HEK293 (cell line): ENCODE data around the gene GRIP1.
A peak's percentile ranks its signal among the peaks of the same experiment; 100 is the strongest.

Experiments used
- BCL11A ChIP-seq: fragments of 450-650 bp; formaldehyde crosslinking; IDR thresholded peaks from 2 replicates; pipeline ENCODE4 v1.5.1; 2016; ENCODE audit warnings: low read depth, missing biosample characterization, missing genetic modification characterization
- BCL6B ChIP-seq: fragments of 450-650 bp; formaldehyde crosslinking; IDR thresholded peaks from 2 replicates; pipeline ENCODE4 v1.5.1; 2017; ENCODE audit warnings: missing biosample characterization, missing genetic modification characterization
- ELK4 ChIP-seq: IDR thresholded peaks from 2 replicates; pipeline ENCODE4 v1.6.1; 2011; ENCODE audit warnings: mild to moderate bottlenecking, low read depth, low read length, borderline replicate concordance
- SCRT1 ChIP-seq: fragments of 450-650 bp; formaldehyde crosslinking; IDR thresholded peaks from 2 replicates; pipeline ENCODE4 v1.5.1; 2016; ENCODE audit warnings: missing biosample characterization, missing genetic modification characterization, borderline replicate concordance
- TCF7L2 ChIP-seq: IDR thresholded peaks from 2 replicates; pipeline ENCODE4 v1.6.1; 2011; ENCODE audit warnings: low read depth, mild to moderate bottlenecking, inconsistent platforms, low read length, moderate library complexity, borderline replicate concordance
- YY2 ChIP-seq: fragments of 450-650 bp; formaldehyde crosslinking; IDR thresholded peaks from 2 replicates; pipeline ENCODE4 v1.5.1; 2016; ENCODE audit warnings: missing biosample characterization, missing genetic modification characterization
- ZBTB1 ChIP-seq: fragments of 450-650 bp; formaldehyde crosslinking; IDR thresholded peaks from 2 replicates; pipeline ENCODE4 v1.5.1; 2016; ENCODE audit warnings: missing biosample characterization, missing genetic modification characterization
- ZBTB48 ChIP-seq: fragments of 450-650 bp; formaldehyde crosslinking; IDR thresholded peaks from 2 replicates; pipeline ENCODE4 v1.5.1; 2016; ENCODE audit warnings: missing biosample characterization, missing genetic modification characterization
- ZBTB8A ChIP-seq: fragments of 450-650 bp; formaldehyde crosslinking; IDR thresholded peaks from 2 replicates; pipeline ENCODE4 v1.5.1; 2016; ENCODE audit warnings: missing biosample characterization, missing genetic modification characterization
- ZFP3 ChIP-seq: fragments of 450-650 bp; formaldehyde crosslinking; IDR thresholded peaks from 2 replicates; pipeline ENCODE4 v1.5.1; 2016; ENCODE audit warnings: low read depth, missing biosample characterization, missing genetic modification characterization
- ZFP69B ChIP-seq: fragments of 450-650 bp; formaldehyde crosslinking; IDR thresholded peaks from 2 replicates; pipeline ENCODE4 v1.5.1; 2016; ENCODE audit warnings: missing biosample characterization, missing genetic modification characterization
- ZNF114 ChIP-seq: fragments of 450-650 bp; formaldehyde crosslinking; IDR thresholded peaks from 2 replicates; pipeline ENCODE4 v1.5.0; 2017; ENCODE audit warnings: missing biosample characterization, missing genetic modification characterization
- ZNF138 ChIP-seq: fragments of 450-650 bp; formaldehyde crosslinking; IDR thresholded peaks from 2 replicates; pipeline ENCODE4 v1.5.1; 2016; ENCODE audit warnings: missing biosample characterization, missing genetic modification characterization, borderline replicate concordance
- ZNF16 ChIP-seq: fragments of 450-650 bp; formaldehyde crosslinking; IDR thresholded peaks from 2 replicates; pipeline ENCODE4 v1.5.1; 2016; ENCODE audit warnings: low read depth, missing biosample characterization, missing genetic modification characterization
- ZNF19 ChIP-seq: fragments of 450-650 bp; formaldehyde crosslinking; IDR thresholded peaks from 2 replicates; pipeline ENCODE4; 2016; ENCODE audit warnings: missing biosample characterization, missing genetic modification characterization, low read depth
- ZNF2 ChIP-seq: fragments of 450-650 bp; formaldehyde crosslinking; IDR thresholded peaks from 2 replicates; pipeline ENCODE4 v1.5.1; 2016; ENCODE audit warnings: missing biosample characterization, missing genetic modification characterization
- ZNF239 ChIP-seq: fragments of 450-650 bp; formaldehyde crosslinking; IDR thresholded peaks from 2 replicates; pipeline ENCODE4 v1.5.1; 2016; ENCODE audit warnings: missing biosample characterization, missing genetic modification characterization
- ZNF26 ChIP-seq: fragments of 450-650 bp; formaldehyde crosslinking; IDR thresholded peaks from 2 replicates; pipeline ENCODE4 v1.5.1; 2016; ENCODE audit warnings: missing biosample characterization, missing genetic modification characterization
- ZNF366 ChIP-seq: fragments of 450-650 bp; formaldehyde crosslinking; conservative IDR thresholded peaks from 2 replicates; pipeline ENCODE4 v1.5.1; 2016; ENCODE audit warnings: missing biosample characterization, missing genetic modification characterization
- ZNF433 ChIP-seq: fragments of 450-650 bp; formaldehyde crosslinking; IDR thresholded peaks from 2 replicates; pipeline ENCODE4 v1.5.1; 2016; ENCODE audit warnings: missing biosample characterization, missing genetic modification characterization, low read depth
- ZNF473 ChIP-seq: fragments of 450-650 bp; formaldehyde crosslinking; IDR thresholded peaks from 2 replicates; pipeline ENCODE4 v1.5.1; 2017; ENCODE audit warnings: missing biosample characterization, missing genetic modification characterization
- ZNF48 ChIP-seq: fragments of 450-650 bp; formaldehyde crosslinking; IDR thresholded peaks from 2 replicates; pipeline ENCODE4 v1.5.1; 2016; ENCODE audit warnings: missing biosample characterization, missing genetic modification characterization
- ZNF488 ChIP-seq: fragments of 450-650 bp; formaldehyde crosslinking; IDR thresholded peaks from 2 replicates; pipeline ENCODE4 v1.5.1; 2016; ENCODE audit warnings: missing biosample characterization, missing genetic modification characterization
- ZNF548 ChIP-seq: fragments of 450-650 bp; formaldehyde crosslinking; IDR thresholded peaks from 2 replicates; pipeline ENCODE4 v1.5.1; 2016; ENCODE audit warnings: missing biosample characterization, missing genetic modification characterization
- ZNF571 ChIP-seq: fragments of 450-650 bp; formaldehyde crosslinking; IDR thresholded peaks from 2 replicates; pipeline ENCODE4 v1.5.0; 2017; ENCODE audit warnings: missing biosample characterization, missing genetic modification characterization
- ZNF610 ChIP-seq: fragments of 450-650 bp; formaldehyde crosslinking; IDR thresholded peaks from 2 replicates; pipeline ENCODE4 v1.5.1; 2016; ENCODE audit warnings: missing biosample characterization, missing genetic modification characterization, borderline replicate concordance
- ZNF624 ChIP-seq: fragments of 450-650 bp; formaldehyde crosslinking; IDR thresholded peaks from 2 replicates; pipeline ENCODE4 v1.5.1; 2017; ENCODE audit warnings: missing biosample characterization, missing genetic modification characterization
- ZNF658 ChIP-seq: fragments of 450-650 bp; formaldehyde crosslinking; IDR thresholded peaks from 2 replicates; pipeline ENCODE4; 2016; ENCODE audit warnings: missing biosample characterization, missing genetic modification characterization
- ZNF660 ChIP-seq: fragments of 450-650 bp; IDR thresholded peaks from 2 replicates; pipeline ENCODE4 v1.5.1; 2018; ENCODE audit warnings: missing biosample characterization, mild to moderate bottlenecking, missing genetic modification characterization
- ZNF692 ChIP-seq: fragments of 450-650 bp; formaldehyde crosslinking; IDR thresholded peaks from 2 replicates; pipeline ENCODE4 v1.5.1; 2016; ENCODE audit warnings: missing biosample characterization, missing genetic modification characterization
- ZNF701 ChIP-seq: fragments of 450-650 bp; formaldehyde crosslinking; IDR thresholded peaks from 2 replicates; pipeline ENCODE4 v1.5.1; 2016; ENCODE audit warnings: missing biosample characterization, missing genetic modification characterization
- ZNF76 ChIP-seq: fragments of 450-650 bp; formaldehyde crosslinking; IDR thresholded peaks from 2 replicates; pipeline ENCODE4; 2016; ENCODE audit warnings: low read depth, missing biosample characterization, missing genetic modification characterization, borderline replicate concordance
- ZNF776 ChIP-seq: fragments of 450-650 bp; formaldehyde crosslinking; IDR thresholded peaks from 2 replicates; pipeline ENCODE4 v1.5.0; 2017; ENCODE audit warnings: missing biosample characterization, missing genetic modification characterization, borderline replicate concordance
- ZNF792 ChIP-seq: fragments of 450-650 bp; formaldehyde crosslinking; IDR thresholded peaks from 2 replicates; pipeline ENCODE4 v1.5.1; 2016; ENCODE audit warnings: missing biosample characterization, missing genetic modification characterization
- ZSCAN23 ChIP-seq: fragments of 450-650 bp; formaldehyde crosslinking; IDR thresholded peaks from 2 replicates; pipeline ENCODE4 v1.5.1; 2016; ENCODE audit warnings: missing biosample characterization, missing genetic modification characterization

Gene GRIP1

GRCh38 chr12:66319266-66319954, 359.5 kb downstream of the GRIP1 start (continued):
- no peak for TF ChIP-seq BCL6B (tag by site-specific recombination)
- TF ChIP-seq SCRT1 (tag by site-specific recombination): no peak
- 0 out of 2 replicates have a peak, but pooled peaks have one; percentile 35 for TF ChIP-seq ZBTB8A
- no peak for TF ChIP-seq ZBTB1 (tag by site-specific recombination)
- no peak for TF ChIP-seq ZNF473 (tag by site-specific recombination)
- no peak for TF ChIP-seq ZNF433
- no peak for TF ChIP-seq ZNF16
- TF ChIP-seq ZNF701 (tag by site-specific recombination): no peak
- no peak for TF ChIP-seq ZFP3 (tag by site-specific recombination)
- TF ChIP-seq ZNF138 (tag by site-specific recombination): no peak
- TF ChIP-seq ZNF19: no peak
- TF ChIP-seq ZNF48 (tag by site-specific recombination): no peak
- TF ChIP-seq ELK4: no peak
- peak; percentile 96 for TF ChIP-seq ZNF660 (tag by site-specific recombination)
- no peak for TF ChIP-seq BCL11A (tag by site-specific recombination)
- no peak for TF ChIP-seq ZNF76 (tag by site-specific recombination)
- TF ChIP-seq YY2 (tag by site-specific recombination): peak; percentile 57; the same call in 1 of the 2 replicates
- peak; percentile 35; the same call in 1 of the 2 replicates for TF ChIP-seq ZNF366 (tag by site-specific recombination)
- no peak for TF ChIP-seq ZNF571 (tag by site-specific recombination)
- TF ChIP-seq ZNF488 (tag by site-specific recombination): peak; percentile 70; the same call in 1 of the 2 replicates
- no peak for TF ChIP-seq ZNF692 (tag by site-specific recombination)
- TF ChIP-seq ZNF548 (tag by site-specific recombination): no peak
- TF ChIP-seq ZNF610: no peak
- TF ChIP-seq ZFP69B (tag by site-specific recombination): no peak
- TF ChIP-seq ZNF2 (tag by site-specific recombination): no peak
- no peak for TF ChIP-seq ZNF792
- no peak for TF ChIP-seq ZNF26 (tag by site-specific recombination)
- TF ChIP-seq TCF7L2: peak; percentile 68; the same call in 1 of the 2 replicates
- no peak for TF ChIP-seq ZBTB48 (tag by site-specific recombination)
- no peak for TF ChIP-seq ZNF239 (tag by site-specific recombination)
- TF ChIP-seq ZSCAN23 (tag by site-specific recombination): no peak
- no peak for TF ChIP-seq ZNF776 (tag by site-specific recombination)
- no peak for TF ChIP-seq ZNF658 (tag by site-specific recombination)
- TF ChIP-seq ZNF624 (tag by site-specific recombination): no peak
- TF ChIP-seq ZNF114 (tag by site-specific recombination): no peak
